Measurements from ENCODE around the gene PCDHGA7.

GRCh38 chr5:141392429-141393198, 10.1 kb downstream of the PCDHGA7 start, which contains the start of gene PCDHGA8:
- TF ChIP-seq SCRT1 (tag by site-specific recombination; IDR thresholded peaks at IDR 0.05; ENCODE audit: borderline replicate concordance): no peak
- TF ChIP-seq KLF16 (tag by site-specific recombination; IDR thresholded peaks at IDR 0.05): no peak
- TF ChIP-seq ZNF350 (tag by site-specific recombination; IDR thresholded peaks at IDR 0.05): no peak
- TF ChIP-seq CTCF (tag by site-specific recombination; IDR thresholded peaks at IDR 0.05): no peak
- TF ChIP-seq ZNF561 (tag by site-specific recombination; IDR thresholded peaks at IDR 0.05; ENCODE audit: borderline replicate concordance): no peak
- TF ChIP-seq ZNF398 (tag by site-specific recombination; IDR thresholded peaks at IDR 0.05): no peak
- TF ChIP-seq ZNF274 (IDR thresholded peaks at IDR 0.05; ENCODE audit: low read length): no peak
- TF ChIP-seq ZNF274 (tag by site-specific recombination; IDR thresholded peaks at IDR 0.05; ENCODE audit: borderline replicate concordance): no peak
- TF ChIP-seq ZBTB8A (tag by site-specific recombination; IDR thresholded peaks at IDR 0.05): no peak
- TF ChIP-seq ZNF169 (tag by site-specific recombination; IDR thresholded peaks at IDR 0.05): no peak
- no peak for TF ChIP-seq ZFP3 (tag by site-specific recombination; IDR thresholded peaks at IDR 0.05; ENCODE audit: low read depth)
